Panc1 (cell line): Measurements from ENCODE around the gene GALNT16.

ENCODE experiments used
- POLR2AphosphoS5 ChIP-seq: IDR thresholded peaks from 2 replicates; pipeline ENCODE4 v1.6.1; 2012; ENCODE audit warnings: mild to moderate bottlenecking, low read depth, low read length, moderate library complexity
- SIN3A ChIP-seq: IDR thresholded peaks from 2 replicates; pipeline ENCODE4 v1.6.1; 2012; ENCODE audit warnings: low read depth, mild to moderate bottlenecking, low read length, moderate library complexity, borderline replicate concordance; ENCODE audit not compliant: insufficient read depth
- TF ChIP-seq, protein P1 (sequence below): fragments of 450-650 bp; IDR thresholded peaks from 2 replicates; pipeline ENCODE4 v1.5.1; 2017; ENCODE audit warnings: mild to moderate bottlenecking
- TF ChIP-seq, protein P2 (sequence below), 2 experiments: IDR thresholded peaks; 2 replicates each; pipeline ENCODE4 v1.6.1; 2011 to 2012; ENCODE audit warnings: low read depth in 2 of 2, control low read depth in 1 of 2, low read length in 1 of 2, mild to moderate bottlenecking in 1 of 2, moderate library complexity in 1 of 2; ENCODE audit not compliant: insufficient read depth in 1 of 2

DNA sequence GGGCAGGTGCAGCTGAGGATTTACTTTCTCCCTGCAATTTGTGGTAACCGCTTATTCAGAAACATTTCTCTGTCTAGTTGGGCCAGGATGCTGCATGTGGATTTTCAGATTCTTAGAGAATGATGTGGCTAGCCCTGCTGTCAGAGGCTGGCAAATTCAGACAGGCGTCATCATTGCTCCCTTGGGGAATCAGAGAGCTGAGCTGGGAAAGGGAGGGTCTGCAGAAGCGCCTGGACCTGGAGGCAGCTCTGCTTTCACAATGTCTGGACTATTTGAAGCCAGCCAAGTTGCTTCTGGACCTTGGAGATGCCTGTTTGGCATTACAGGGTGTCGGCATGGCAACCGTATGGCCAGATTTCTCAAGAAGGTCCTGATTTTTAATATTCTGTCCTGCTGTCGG, 3.4 kb downstream of the GALNT16 start:
- TF ChIP-seq, protein P1, sequence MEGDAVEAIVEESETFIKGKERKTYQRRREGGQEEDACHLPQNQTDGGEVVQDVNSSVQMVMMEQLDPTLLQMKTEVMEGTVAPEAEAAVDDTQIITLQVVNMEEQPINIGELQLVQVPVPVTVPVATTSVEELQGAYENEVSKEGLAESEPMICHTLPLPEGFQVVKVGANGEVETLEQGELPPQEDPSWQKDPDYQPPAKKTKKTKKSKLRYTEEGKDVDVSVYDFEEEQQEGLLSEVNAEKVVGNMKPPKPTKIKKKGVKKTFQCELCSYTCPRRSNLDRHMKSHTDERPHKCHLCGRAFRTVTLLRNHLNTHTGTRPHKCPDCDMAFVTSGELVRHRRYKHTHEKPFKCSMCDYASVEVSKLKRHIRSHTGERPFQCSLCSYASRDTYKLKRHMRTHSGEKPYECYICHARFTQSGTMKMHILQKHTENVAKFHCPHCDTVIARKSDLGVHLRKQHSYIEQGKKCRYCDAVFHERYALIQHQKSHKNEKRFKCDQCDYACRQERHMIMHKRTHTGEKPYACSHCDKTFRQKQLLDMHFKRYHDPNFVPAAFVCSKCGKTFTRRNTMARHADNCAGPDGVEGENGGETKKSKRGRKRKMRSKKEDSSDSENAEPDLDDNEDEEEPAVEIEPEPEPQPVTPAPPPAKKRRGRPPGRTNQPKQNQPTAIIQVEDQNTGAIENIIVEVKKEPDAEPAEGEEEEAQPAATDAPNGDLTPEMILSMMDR = no peak
- TF ChIP-seq, protein P2, sequence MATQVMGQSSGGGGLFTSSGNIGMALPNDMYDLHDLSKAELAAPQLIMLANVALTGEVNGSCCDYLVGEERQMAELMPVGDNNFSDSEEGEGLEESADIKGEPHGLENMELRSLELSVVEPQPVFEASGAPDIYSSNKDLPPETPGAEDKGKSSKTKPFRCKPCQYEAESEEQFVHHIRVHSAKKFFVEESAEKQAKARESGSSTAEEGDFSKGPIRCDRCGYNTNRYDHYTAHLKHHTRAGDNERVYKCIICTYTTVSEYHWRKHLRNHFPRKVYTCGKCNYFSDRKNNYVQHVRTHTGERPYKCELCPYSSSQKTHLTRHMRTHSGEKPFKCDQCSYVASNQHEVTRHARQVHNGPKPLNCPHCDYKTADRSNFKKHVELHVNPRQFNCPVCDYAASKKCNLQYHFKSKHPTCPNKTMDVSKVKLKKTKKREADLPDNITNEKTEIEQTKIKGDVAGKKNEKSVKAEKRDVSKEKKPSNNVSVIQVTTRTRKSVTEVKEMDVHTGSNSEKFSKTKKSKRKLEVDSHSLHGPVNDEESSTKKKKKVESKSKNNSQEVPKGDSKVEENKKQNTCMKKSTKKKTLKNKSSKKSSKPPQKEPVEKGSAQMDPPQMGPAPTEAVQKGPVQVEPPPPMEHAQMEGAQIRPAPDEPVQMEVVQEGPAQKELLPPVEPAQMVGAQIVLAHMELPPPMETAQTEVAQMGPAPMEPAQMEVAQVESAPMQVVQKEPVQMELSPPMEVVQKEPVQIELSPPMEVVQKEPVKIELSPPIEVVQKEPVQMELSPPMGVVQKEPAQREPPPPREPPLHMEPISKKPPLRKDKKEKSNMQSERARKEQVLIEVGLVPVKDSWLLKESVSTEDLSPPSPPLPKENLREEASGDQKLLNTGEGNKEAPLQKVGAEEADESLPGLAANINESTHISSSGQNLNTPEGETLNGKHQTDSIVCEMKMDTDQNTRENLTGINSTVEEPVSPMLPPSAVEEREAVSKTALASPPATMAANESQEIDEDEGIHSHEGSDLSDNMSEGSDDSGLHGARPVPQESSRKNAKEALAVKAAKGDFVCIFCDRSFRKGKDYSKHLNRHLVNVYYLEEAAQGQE (IDR thresholded peaks at IDR 0.05; ENCODE audit: insufficient read depth in 1 of 2, low read depth in 2 of 2, low read length in 1 of 2) = no peak
- TF ChIP-seq POLR2AphosphoS5 (no peak), SIN3A (no peak)
